Dendritic cell treated with granulocyte-macrophage colony-stimulating factor and Interleukin-4, amounts not matched to agents 40 ng/mL and 50 ng/mL, for 4 days (primary cell): ENCODE measurements around the gene ANXA6.
A peak's percentile ranks its signal among the peaks of the same experiment; 100 is the strongest.

ENCODE experiments used
- H3K27ac Mint-ChIP-seq: one replicate; pipeline ENCODE4 v1.8.0; 2022; ENCODE audit warnings: mild to moderate bottlenecking, mixed read lengths
- H3K27me3 Mint-ChIP-seq: one replicate; pipeline ENCODE4 v1.8.0; 2022; ENCODE audit warnings: mild to moderate bottlenecking, mixed read lengths
- H3K36me3 Mint-ChIP-seq: one replicate; pipeline ENCODE4 v1.8.0; 2022; ENCODE audit warnings: low read depth, mixed read lengths
- H3K4me1 Mint-ChIP-seq: one replicate; pipeline ENCODE4 v1.8.0; 2022; ENCODE audit warnings: low read depth, mixed read lengths
- H3K4me3 Mint-ChIP-seq: one replicate; pipeline ENCODE4 v1.8.0; 2022; ENCODE audit warnings: mild to moderate bottlenecking, moderate library complexity, mixed read lengths
- H3K9me3 Mint-ChIP-seq: one replicate; pipeline ENCODE4 v1.8.0; 2022; ENCODE audit warnings: mixed read lengths
- intact Hi-C: fragments of 100-400 bp; cut with micrococcal nuclease; formaldehyde crosslinking; loops from one replicate; pipeline ENCODE4 v1.15.0; 2022

The ANXA6 gene

GRCh38 chr5:151153766-151154272 lies 3.8 kb downstream of the ANXA6 start:
- peak overlapping the region; percentile 92 for H3K27ac Mint-ChIP-seq
- H3K27me3 Mint-ChIP-seq, result peaks cover 2% of the 10 kb centered on the region
- no peak overlapping the region for H3K4me3 Mint-ChIP-seq
- H3K4me1 Mint-ChIP-seq, result peaks cover 84% of the 10 kb centered on the region
- H3K36me3 Mint-ChIP-seq, result peaks cover 18% of the 10 kb centered on the region
- intact Hi-C loops, result no loop called here
- no peaks in the 10 kb centered on the region for H3K9me3 Mint-ChIP-seq

- Mint-ChIP-seq H3K36me3 (peaks cover 20% of the 10 kb centered on the region), H3K4me3 (no peak overlapping the region), H3K9me3 (no peaks in the 10 kb centered on the region), H3K27me3 (peaks cover under 1% of the 10 kb centered on the region), H3K4me1 (peaks cover 84% of the 10 kb centered on the region), H3K27ac (peak overlapping the region; percentile 75)
- intact Hi-C loops, result no loop called here
These were observed 4.3 kb downstream of the ANXA6 start for GRCh38 chr5:151153300-151153699.

DNA sequence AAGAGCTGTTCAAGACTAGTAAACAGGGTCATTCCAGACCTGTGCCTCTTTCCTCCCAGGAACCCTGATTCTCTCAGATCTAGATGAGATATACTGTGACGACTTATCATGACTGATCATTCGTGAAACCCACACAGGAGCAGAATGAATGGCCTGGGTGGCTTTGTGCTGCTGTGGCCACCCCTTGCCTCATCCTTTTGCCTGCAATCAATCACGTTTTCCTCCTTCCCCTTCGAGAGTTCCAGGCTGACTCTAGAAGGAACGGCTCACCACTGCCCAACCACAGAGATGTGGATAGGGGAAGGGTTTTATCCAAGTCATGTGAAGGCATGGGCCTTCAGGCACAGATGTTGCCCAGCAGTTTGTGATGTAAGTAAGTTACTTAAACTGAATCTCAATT lies 5.8 kb downstream of the ANXA6 start:
- Mint-ChIP-seq H3K27ac (peak overlapping the region; percentile 85), H3K4me1 (peaks cover 87% of the 10 kb centered on the region), H3K9me3 (no peaks in the 10 kb centered on the region), H3K27me3 (no peaks in the 10 kb centered on the region), H3K4me3 (peak overlapping the region; percentile 26), H3K36me3 (peaks cover 27% of the 10 kb centered on the region)
- intact Hi-C loops, result no loop called here

DNA sequence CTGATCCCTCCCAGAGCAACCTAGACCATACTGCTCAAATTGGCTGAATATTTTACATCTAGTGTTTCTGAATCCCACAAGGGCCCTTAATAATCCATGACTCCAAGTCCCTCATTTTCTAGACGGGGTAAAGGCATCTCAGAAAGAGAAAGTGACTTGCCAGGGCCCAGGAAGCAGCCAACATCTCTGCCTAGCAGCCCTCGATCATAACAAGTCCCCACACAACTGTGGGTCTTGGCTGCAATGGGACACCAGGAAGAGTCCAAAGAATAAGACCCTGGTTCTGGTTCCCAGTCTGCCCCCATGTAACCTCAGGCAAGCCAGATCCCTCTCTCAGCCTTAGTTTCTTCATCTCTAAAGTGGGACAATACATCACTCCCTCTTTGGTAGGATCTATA lies 6.3 kb downstream of the ANXA6 start:
- no peak overlapping the region for H3K4me3 Mint-ChIP-seq
- no peaks in the 10 kb centered on the region for H3K9me3 Mint-ChIP-seq
- H3K36me3 Mint-ChIP-seq, result peaks cover 31% of the 10 kb centered on the region
- H3K4me1 Mint-ChIP-seq, result peaks cover 87% of the 10 kb centered on the region
- peak overlapping the region; percentile 85 for H3K27ac Mint-ChIP-seq
- intact Hi-C loops, result no loop called here
- no peaks in the 10 kb centered on the region for H3K27me3 Mint-ChIP-seq

- no peaks in the 10 kb centered on the region for H3K27me3 Mint-ChIP-seq
- peak overlapping the region; percentile 85 for H3K27ac Mint-ChIP-seq
- intact Hi-C loops, result no loop called here
- peaks cover 36% of the 10 kb centered on the region for H3K36me3 Mint-ChIP-seq
- no peak overlapping the region for H3K4me3 Mint-ChIP-seq
- H3K9me3 Mint-ChIP-seq, result no peaks in the 10 kb centered on the region
- H3K4me1 Mint-ChIP-seq, result peaks cover 87% of the 10 kb centered on the region
These were observed 6.9 kb downstream of the ANXA6 start for GRCh38 chr5:151150471-151151262.

GRCh38 chr5:151148583-151148982 lies 9.0 kb downstream of the ANXA6 start:
- intact Hi-C loops, result no loop called here
- Mint-ChIP-seq H3K9me3 (no peaks in the 10 kb centered on the region), H3K4me1 (peaks cover 86% of the 10 kb centered on the region), H3K27ac (peak overlapping the region; percentile 2), H3K4me3 (no peak overlapping the region), H3K27me3 (no peaks in the 10 kb centered on the region), H3K36me3 (peaks cover 51% of the 10 kb centered on the region)

GRCh38 chr5:151147033-151147432 lies 10.5 kb downstream of the ANXA6 start:
- no peak overlapping the region for H3K4me3 Mint-ChIP-seq
- H3K36me3 Mint-ChIP-seq, result peaks cover 54% of the 10 kb centered on the region

GRCh38 chr5:151146061-151146460 lies 11.5 kb downstream of the ANXA6 start:
- Mint-ChIP-seq H3K36me3 (peaks cover 64% of the 10 kb centered on the region), H3K4me3 (no peak overlapping the region), H3K27me3 (no peaks in the 10 kb centered on the region), H3K27ac (no peak overlapping the region), H3K4me1 (peaks cover 77% of the 10 kb centered on the region), H3K9me3 (no peaks in the 10 kb centered on the region)
- intact Hi-C loops, result no loop called here

More at GRCh38 chr5:151147033-151147432, 10.5 kb downstream of the ANXA6 start:
- H3K9me3 Mint-ChIP-seq, result no peaks in the 10 kb centered on the region
- H3K4me1 Mint-ChIP-seq, result peaks cover 81% of the 10 kb centered on the region
- H3K27ac Mint-ChIP-seq, result no peak overlapping the region
- no peaks in the 10 kb centered on the region for H3K27me3 Mint-ChIP-seq
- intact Hi-C loops, result no loop called here

DNA sequence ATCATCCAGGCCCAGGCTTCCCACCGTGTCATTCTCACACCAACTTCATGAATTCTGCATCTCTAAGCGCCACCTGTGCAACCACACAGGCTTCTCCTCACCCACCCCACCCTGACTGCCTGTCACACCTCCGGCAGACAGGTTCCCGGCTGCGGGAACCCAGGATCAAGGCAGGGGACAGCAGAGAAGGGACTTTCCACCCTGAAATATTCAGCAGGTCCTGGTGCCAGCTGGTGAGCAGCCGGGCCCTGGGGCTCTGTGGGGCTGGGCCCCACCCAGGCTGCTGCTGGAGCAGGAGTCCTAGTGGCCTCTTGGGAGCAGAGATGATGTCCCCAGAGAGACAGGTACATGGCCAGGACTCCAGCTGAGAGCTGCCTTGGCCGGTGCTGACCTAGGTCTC lies 12.7 kb downstream of the ANXA6 start:
- no peak overlapping the region for H3K4me3 Mint-ChIP-seq
- H3K27me3 Mint-ChIP-seq, result no peaks in the 10 kb centered on the region
- no peak overlapping the region for H3K27ac Mint-ChIP-seq
- no peaks in the 10 kb centered on the region for H3K9me3 Mint-ChIP-seq
- intact Hi-C loops, result no loop called here
- H3K4me1 Mint-ChIP-seq, result peaks cover 66% of the 10 kb centered on the region
- peaks cover 75% of the 10 kb centered on the region for H3K36me3 Mint-ChIP-seq

DNA sequence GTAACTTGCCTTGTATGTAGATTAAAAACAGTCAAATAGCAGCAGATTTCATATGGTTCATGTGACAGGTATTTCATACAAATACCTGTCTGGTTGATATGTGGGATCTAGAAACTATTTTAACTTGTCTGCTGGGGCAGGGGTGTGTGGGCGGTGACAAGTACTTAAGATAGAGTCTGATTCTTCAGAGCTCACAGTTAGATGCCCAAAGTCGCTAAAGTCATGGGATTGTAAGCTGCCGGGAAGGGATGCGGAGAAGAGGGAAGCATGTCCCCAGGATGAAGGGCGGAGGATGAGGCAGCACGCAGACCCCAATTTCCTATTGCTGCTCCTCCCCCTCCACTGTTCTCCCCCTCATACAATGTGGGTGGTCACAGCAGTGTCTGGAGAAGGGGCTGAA lies 13.3 kb downstream of the ANXA6 start:
- no peaks in the 10 kb centered on the region for H3K9me3 Mint-ChIP-seq
- intact Hi-C loops, result no loop called here
- H3K27me3 Mint-ChIP-seq, result no peaks in the 10 kb centered on the region
- no peak overlapping the region for H3K27ac Mint-ChIP-seq
- peaks cover 81% of the 10 kb centered on the region for H3K36me3 Mint-ChIP-seq
- H3K4me3 Mint-ChIP-seq, result no peak overlapping the region
- peaks cover 64% of the 10 kb centered on the region for H3K4me1 Mint-ChIP-seq

DNA sequence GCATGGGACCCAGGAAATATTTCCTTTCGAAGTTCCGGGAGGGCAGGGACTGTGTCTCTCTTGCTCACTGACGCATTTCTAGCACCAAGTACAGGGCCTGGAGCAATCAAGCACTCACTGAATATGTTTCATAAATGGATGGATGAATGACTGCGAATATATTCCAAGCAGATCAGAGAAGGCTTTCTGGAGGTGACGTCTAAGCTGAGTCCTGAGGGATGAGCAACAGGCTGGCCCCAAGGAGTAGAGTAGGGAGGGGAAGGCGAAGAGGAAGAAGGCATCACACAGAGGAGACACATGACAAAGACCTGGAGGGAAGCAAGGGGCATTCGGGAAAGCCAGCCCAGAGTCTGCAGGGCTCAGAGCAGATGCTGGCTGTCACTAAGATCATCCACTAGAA lies 13.9 kb downstream of the ANXA6 start:
- Mint-ChIP-seq H3K9me3 (no peaks in the 10 kb centered on the region), H3K36me3 (peaks cover 87% of the 10 kb centered on the region), H3K27me3 (no peaks in the 10 kb centered on the region), H3K4me1 (peaks cover 61% of the 10 kb centered on the region), H3K27ac (peak overlapping the region; percentile 11), H3K4me3 (no peak overlapping the region)
- intact Hi-C loops, result no loop called here

DNA sequence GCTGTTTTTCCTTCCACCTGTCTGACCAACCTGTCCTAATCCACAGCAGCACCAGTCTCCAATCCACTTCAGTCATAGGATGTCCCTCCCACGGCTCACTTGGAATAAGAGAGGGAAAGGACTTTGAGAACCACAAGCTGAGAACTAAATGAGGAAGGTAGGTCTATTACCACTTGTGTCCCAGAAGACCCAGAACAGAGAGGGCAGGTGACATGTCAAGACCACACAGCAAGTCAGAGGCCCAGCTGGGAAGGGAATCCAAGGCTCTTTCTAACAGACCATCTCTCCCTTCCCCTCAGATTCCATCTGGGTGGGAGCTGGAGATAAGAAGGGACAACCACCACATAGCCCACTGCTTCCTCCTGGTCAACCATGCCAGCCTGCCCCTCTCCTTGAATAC lies 14.6 kb downstream of the ANXA6 start:
- no peak overlapping the region for H3K27ac Mint-ChIP-seq
- H3K4me1 Mint-ChIP-seq, result peaks cover 55% of the 10 kb centered on the region
- intact Hi-C loops, result no loop called here
- H3K9me3 Mint-ChIP-seq, result no peaks in the 10 kb centered on the region
- H3K4me3 Mint-ChIP-seq, result no peak overlapping the region
- H3K27me3 Mint-ChIP-seq, result no peaks in the 10 kb centered on the region
- H3K36me3 Mint-ChIP-seq, result peaks cover 90% of the 10 kb centered on the region

GRCh38 chr5:151141535-151141934 lies 16.0 kb downstream of the ANXA6 start:
- Mint-ChIP-seq H3K27ac (no peak overlapping the region), H3K4me3 (no peak overlapping the region), H3K27me3 (no peaks in the 10 kb centered on the region), H3K9me3 (no peaks in the 10 kb centered on the region), H3K4me1 (peaks cover 54% of the 10 kb centered on the region), H3K36me3 (peaks cover 90% of the 10 kb centered on the region)
- intact Hi-C loops, result no loop called here

GRCh38 chr5:151140686-151141459 lies 16.7 kb downstream of the ANXA6 start:
- H3K36me3 Mint-ChIP-seq, result peaks cover 91% of the 10 kb centered on the region
- H3K27me3 Mint-ChIP-seq, result no peaks in the 10 kb centered on the region
- intact Hi-C loops, result no loop called here
- H3K9me3 Mint-ChIP-seq, result no peaks in the 10 kb centered on the region
- peaks cover 54% of the 10 kb centered on the region for H3K4me1 Mint-ChIP-seq
- no peak overlapping the region for H3K4me3 Mint-ChIP-seq
- no peak overlapping the region for H3K27ac Mint-ChIP-seq
